H9 (cell line): ENCODE results near the gene KCNH2. TPM values are rescaled to one million over a fixed set of nuclear protein-coding genes. Genes with fewer than 3 reads are reported as not detected.

Experiments
- DNase-seq: peaks from one replicate; pipeline ENCODE4 v3.0.0-alpha.2; 2017
- H2AFZ ChIP-seq: one replicate; pipeline ENCODE4 v1.6.1; 2013; ENCODE audit warnings: mild to moderate bottlenecking, low read length, control low read depth, moderate library complexity
- H2AK5ac ChIP-seq: 2 replicates; pipeline ENCODE4 v1.6.1; 2013; ENCODE audit warnings: low read length, control low read depth, mixed read lengths; ENCODE audit not compliant: insufficient read length
- H2BK120ac ChIP-seq: one replicate; pipeline ENCODE4 v1.6.1; 2013; ENCODE audit warnings: low read depth, mild to moderate bottlenecking, low read length, control low read depth, inconsistent platforms; ENCODE audit not compliant: poor library complexity, severe bottlenecking
- H2BK12ac ChIP-seq: 2 replicates; pipeline ENCODE4 v1.6.1; 2013; ENCODE audit warnings: low read length, control low read depth, mixed read lengths, low read depth; ENCODE audit not compliant: insufficient read length
- H2BK15ac ChIP-seq: 2 replicates; pipeline ENCODE4 v1.6.1; 2013; ENCODE audit warnings: low read depth, low read length, control low read depth
- H2BK20ac ChIP-seq: one replicate; pipeline ENCODE4 v1.6.1; 2013; ENCODE audit warnings: low read depth, mild to moderate bottlenecking, low read length, control low read depth, inconsistent platforms; ENCODE audit not compliant: poor library complexity, severe bottlenecking
- H2BK5ac ChIP-seq: 2 replicates; pipeline ENCODE4 v1.6.1; 2013; ENCODE audit warnings: low read length, control low read depth, mixed read lengths; ENCODE audit not compliant: insufficient read length
- H3K14ac ChIP-seq: 2 replicates; pipeline ENCODE4 v1.6.1; 2013; ENCODE audit warnings: low read length, control low read depth; ENCODE audit not compliant: insufficient read depth
- H3K18ac ChIP-seq: 2 replicates; pipeline ENCODE4 v1.6.1; 2013; ENCODE audit warnings: low read depth, mild to moderate bottlenecking, mixed read lengths, low read length, control low read depth; ENCODE audit not compliant: insufficient read length
- H3K23ac ChIP-seq: 2 replicates; pipeline ENCODE4 v1.6.1; 2013; ENCODE audit warnings: low read length, control low read depth, mixed read lengths, low read depth; ENCODE audit not compliant: insufficient read length
- H3K23me2 ChIP-seq: 2 replicates; pipeline ENCODE4 v1.6.1; 2013; ENCODE audit warnings: low read depth, mild to moderate bottlenecking, mixed read lengths, low read length, control low read depth; ENCODE audit not compliant: insufficient read length, poor library complexity, severe bottlenecking
- H3K27ac ChIP-seq: 2 replicates; pipeline ENCODE4 v1.5.1; 2013; ENCODE audit warnings: low read length, control low read depth, mixed read lengths, low read depth; ENCODE audit not compliant: insufficient read length
- H3K27me3 ChIP-seq: 2 replicates; pipeline ENCODE4 v1.6.1; 2013; ENCODE audit warnings: low read length, control low read depth, inconsistent platforms; ENCODE audit not compliant: insufficient read depth
- H3K4ac ChIP-seq: 2 replicates; pipeline ENCODE4 v1.6.1; 2013; ENCODE audit warnings: low read depth, mild to moderate bottlenecking, control low read depth, inconsistent platforms, low read length, moderate library complexity
- H3K4me1 ChIP-seq: 2 replicates; pipeline ENCODE4 v1.6.1; 2013; ENCODE audit warnings: low read length, control low read depth, inconsistent platforms; ENCODE audit not compliant: insufficient read depth
- H3K4me2 ChIP-seq: 2 replicates; pipeline ENCODE4 v1.6.1; 2013; ENCODE audit warnings: low read length, control low read depth, mixed read lengths; ENCODE audit not compliant: insufficient read length, insufficient read depth
- H3K56ac ChIP-seq: 2 replicates; pipeline ENCODE4 v1.6.1; 2013; ENCODE audit warnings: low read depth, mild to moderate bottlenecking, mixed read lengths, low read length, control low read depth; ENCODE audit not compliant: insufficient read length
- H3K79me1 ChIP-seq: 2 replicates; pipeline ENCODE4 v1.6.1; 2013; ENCODE audit warnings: low read depth, mild to moderate bottlenecking, moderate library complexity, low read length, control low read depth, inconsistent platforms; ENCODE audit not compliant: insufficient read depth, poor library complexity, severe bottlenecking
- H3K79me2 ChIP-seq: 2 replicates; pipeline ENCODE4 v1.6.1; 2013; ENCODE audit warnings: low read length, control low read depth, inconsistent platforms; ENCODE audit not compliant: insufficient read depth
- H3K9ac ChIP-seq: 2 replicates; pipeline ENCODE4 v1.6.1; 2013; ENCODE audit warnings: low read length, control low read depth, mixed read lengths; ENCODE audit not compliant: insufficient read length; ENCODE audit errors: extremely low read depth
- H3K9me3 ChIP-seq: one replicate; pipeline ENCODE4 v1.6.1; 2013; ENCODE audit warnings: low read depth, low read length, inconsistent platforms; ENCODE audit not compliant: control insufficient read depth
- H3T11ph ChIP-seq: one replicate; pipeline ENCODE4 v1.6.1; 2013; ENCODE audit warnings: mild to moderate bottlenecking, low read length, control low read depth, inconsistent platforms
- H4K20me1 ChIP-seq: one replicate; pipeline ENCODE4 v1.6.1; 2013; ENCODE audit not compliant: control insufficient read depth, insufficient read length, insufficient read depth
- H4K5ac ChIP-seq: 2 replicates; pipeline ENCODE4 v1.6.1; 2013; ENCODE audit warnings: low read depth, mild to moderate bottlenecking, mixed read lengths, low read length, control low read depth; ENCODE audit not compliant: insufficient read length
- H4K8ac ChIP-seq: replicated peaks from 2 replicates; pipeline ENCODE4 v1.6.1; 2013; ENCODE audit warnings: low read length, control low read depth, mixed read lengths, low read depth; ENCODE audit not compliant: insufficient read length
- H4K91ac ChIP-seq: 2 replicates; pipeline ENCODE4 v1.6.1; 2013; ENCODE audit warnings: low read depth, mild to moderate bottlenecking, moderate library complexity, mixed read lengths, low read length, control low read depth; ENCODE audit not compliant: insufficient read length
- H3K27ac Mint-ChIP-seq, 3 experiments: 2 replicates in 2 of 3; 3 replicates in 1 of 3; pipeline ENCODE4 v1.8.0; 2020 to 2021; ENCODE audit warnings: mixed read lengths in 3 of 3, mild to moderate bottlenecking in 1 of 3, moderate library complexity in 1 of 3
- H3K27me3 Mint-ChIP-seq: 2 replicates; pipeline ENCODE4 v1.8.0; 2021; ENCODE audit warnings: low read depth, mild to moderate bottlenecking, moderate library complexity, mixed read lengths
- H3K36me3 Mint-ChIP-seq, 3 experiments: 2 replicates in 2 of 3; 3 replicates in 1 of 3; pipeline ENCODE4 v1.8.0; 2020 to 2021; ENCODE audit warnings: low read depth in 3 of 3, mixed read lengths in 3 of 3; ENCODE audit not compliant: insufficient read depth in 1 of 3
- H3K4me1 Mint-ChIP-seq, 2 experiments: 2 replicates each; pipeline ENCODE4 v1.8.0; 2020; ENCODE audit warnings: mixed read lengths in 2 of 2
- H3K4me3 Mint-ChIP-seq, 2 experiments: 2 replicates in 1 of 2; 3 replicates in 1 of 2; pipeline ENCODE4 v1.8.0; 2020 to 2021; ENCODE audit warnings: mild to moderate bottlenecking in 2 of 2, mixed read lengths in 2 of 2, moderate library complexity in 1 of 2
- H3K9me3 Mint-ChIP-seq, 2 experiments: 2 replicates in 1 of 2; 3 replicates in 1 of 2; pipeline ENCODE4 v1.8.0; 2020; ENCODE audit warnings: mild to moderate bottlenecking in 2 of 2, mixed read lengths in 2 of 2, moderate library complexity in 1 of 2
- CTCF ChIP-seq: fragments of 200-600 bp; sonication (generic); conservative IDR thresholded peaks from 3 replicates; pipeline ENCODE4 v1.8.0; 2021; ENCODE audit warnings: antibody characterized with exemption, mild to moderate bottlenecking
- WGBS: extraction: QIAGEN DNeasy Blood & Tissue Kit; methylation state at CpG from one replicate; pipeline ENCODE4 v1.1.7; 2013; ENCODE audit warnings: missing lambda C conversion rate, low lambda C conversion rate, mixed read lengths; ENCODE audit not compliant: insufficient read length; ENCODE audit errors: extremely low coverage; 5-methylcytosine and 5-hydroxymethylcytosine counted together
- total RNA-seq: library from RNA; stranded (reverse); gene quantifications from 2 replicates; pipeline ENCODE4 v1.2.1, GENCODE V29; 2021

Gene KCNH2
- total RNA-seq, 1 experiment from 2014 or later: 4.5 TPM

DNA sequence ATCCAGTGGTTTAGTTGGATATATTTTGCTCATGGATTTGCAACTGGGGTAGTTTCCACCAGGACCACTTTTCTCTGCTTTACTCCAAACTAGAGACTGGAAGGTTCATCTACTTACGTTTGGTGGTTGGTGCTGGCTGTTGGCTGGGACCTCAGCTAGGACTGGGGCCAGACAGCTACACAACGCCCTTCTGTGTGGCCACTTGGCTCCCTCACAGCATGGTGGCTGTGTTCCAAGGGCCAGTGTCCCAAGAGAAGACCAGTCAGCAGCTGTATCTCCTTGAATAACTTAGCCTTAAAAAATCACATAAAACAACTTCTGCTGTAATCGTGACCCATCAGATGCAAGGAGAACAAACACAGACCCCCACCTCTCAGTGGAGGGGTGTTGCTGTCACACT, 4.2 kb upstream of the KCNH2 start:
- no peak overlapping the region for H3K23ac ChIP-seq
- H3K4me1 Mint-ChIP-seq: peaks cover 26 to 32% of the 10 kb centered on the region in 2 experiments
- no peak overlapping the region for H2BK5ac ChIP-seq
- H3K27me3 ChIP-seq: peaks cover under 1% of the 10 kb centered on the region; the same call in 1 of the 2 replicates
- H3K4me2 ChIP-seq: no peak overlapping the region
- no peak overlapping the region for H2BK120ac ChIP-seq
- no peaks in the 10 kb centered on the region for H3K36me3 Mint-ChIP-seq
- H3K27me3 Mint-ChIP-seq: peaks cover 74% of the 10 kb centered on the region
- H4K91ac ChIP-seq: no peak overlapping the region
- H3K79me2 ChIP-seq: no peaks in the 10 kb centered on the region
- no peak overlapping the region for H3K14ac ChIP-seq
- H3T11ph ChIP-seq: no peak overlapping the region
- H3K9ac ChIP-seq: no peak overlapping the region
- H3K4ac ChIP-seq: no peak overlapping the region
- TF ChIP-seq CTCF: no peak
- no peak overlapping the region for H3K27ac Mint-ChIP-seq
- no peak overlapping the region for H2AK5ac ChIP-seq
- whole genome bisulfite sequencing: no CpG with 5 or more reads among the region's 3 CpGs
- H3K79me1 ChIP-seq: no peaks in the 10 kb centered on the region
- H4K5ac ChIP-seq: no peak overlapping the region
- no peaks in the 10 kb centered on the region; the same call in none of the 2 replicates for H3K4me1 ChIP-seq
- peaks cover 12% of the 10 kb centered on the region for H3K23me2 ChIP-seq
- H2BK12ac ChIP-seq: no peak overlapping the region
- no peak for DNase-seq
- H3K9me3 ChIP-seq: no peaks in the 10 kb centered on the region
- H3K4me3 Mint-ChIP-seq: no peak overlapping the region
- no peak overlapping the region for H2AFZ ChIP-seq
- no peak overlapping the region for H3K18ac ChIP-seq
- no peak overlapping the region for H3K56ac ChIP-seq
- H2BK15ac ChIP-seq: no peak overlapping the region
- H4K8ac ChIP-seq: no peak overlapping the region
- H3K9me3 Mint-ChIP-seq: no peaks in the 10 kb centered on the region; a peak in 2 of 5 replicates
- H3K27ac ChIP-seq: no peak overlapping the region
- no peaks in the 10 kb centered on the region for H4K20me1 ChIP-seq
- no peak overlapping the region for H2BK20ac ChIP-seq
